Endothelial cell of umbilical vein (primary cell): Measurements from ENCODE around the gene PDCD1LG2.

Experiments used
- CTCF ChIP-seq, 2 donors: IDR thresholded peaks; 1 replicate in 1 of 2; 2 replicates in 1 of 2; pipeline ENCODE4 v1.5.1; 2011; ENCODE audit warnings: low read length in 2 of 2, mild to moderate bottlenecking in 2 of 2, moderate library complexity in 2 of 2, control low read depth in 1 of 2, inconsistent platforms in 1 of 2, low read depth in 1 of 2; ENCODE audit not compliant: insufficient read depth in 1 of 2; ENCODE audit errors: extremely low read depth in 1 of 2
- EZH2 ChIP-seq: IDR thresholded peaks from 2 replicates; pipeline ENCODE4 v1.6.1; 2012; ENCODE audit warnings: borderline replicate concordance, low read depth, mild to moderate bottlenecking, moderate library complexity, low read length, inconsistent platforms; ENCODE audit not compliant: severe bottlenecking
- FOS ChIP-seq: IDR thresholded peaks from 2 replicates; pipeline ENCODE4 v1.6.1; 2011; ENCODE audit warnings: mild to moderate bottlenecking, low read length, moderate library complexity, borderline replicate concordance; ENCODE audit not compliant: insufficient read depth
- GATA2 ChIP-seq: IDR thresholded peaks from 2 replicates; pipeline ENCODE4 v1.7.0; 2011; ENCODE audit warnings: low read depth, mild to moderate bottlenecking, moderate library complexity, mixed read lengths, low read length; ENCODE audit not compliant: insufficient read length, insufficient read depth
- JUN ChIP-seq: IDR thresholded peaks from 2 replicates; pipeline ENCODE4 v1.6.1; 2011; ENCODE audit warnings: borderline replicate concordance, low read depth; ENCODE audit not compliant: insufficient read length, insufficient read depth
- MAX ChIP-seq: IDR thresholded peaks from 2 replicates; pipeline ENCODE4 v1.6.1; 2011; ENCODE audit not compliant: insufficient read depth, insufficient read length
- MYC ChIP-seq: IDR thresholded peaks from one replicate; pipeline ENCODE4 v1.6.1; 2011; ENCODE audit warnings: mild to moderate bottlenecking, low read depth, low read length
- POLR2A ChIP-seq: IDR thresholded peaks from 2 replicates; pipeline ENCODE4 v1.6.1; 2012; ENCODE audit warnings: low read depth, mild to moderate bottlenecking, control low read depth, low read length
- POLR2AphosphoS5 ChIP-seq: IDR thresholded peaks from 2 replicates; pipeline ENCODE4 v1.6.1; 2012; ENCODE audit warnings: low read depth, mild to moderate bottlenecking, control low read depth, low read length, moderate library complexity; ENCODE audit not compliant: insufficient read depth

GRCh38 chr9:5511935-5512580 is 1.7 kb downstream of the PDCD1LG2 start:
- TF ChIP-seq JUN (no peak), CTCF (IDR thresholded peaks at IDR 0.05; ENCODE audit: extremely low read depth in 1 of 2, insufficient read depth in 1 of 2, low read depth in 1 of 2, low read length in 2 of 2) (no peak), MYC (no peak), POLR2A (no peak), POLR2AphosphoS5 (no peak), EZH2 (no peak), FOS (no peak), GATA2 (no peak), MAX (no peak)
